GM21825 (cell line): ENCODE measurements around the gene LRRC8E.
"Not testable (repeated sequence)": the region's sequence is repeated elsewhere in the genome, so short reads cannot be mapped to it uniquely, and the experiment has no call there.

Experiments
- ATAC-seq: cut with Tn5 transposase; IDR thresholded peaks from one replicate; pipeline ENCODE4 v1.9.1; 2021; ENCODE audit warnings: mild to moderate bottlenecking, moderate library complexity; ENCODE audit not compliant: unreplicated experiment

Gene LRRC8E

DNA sequence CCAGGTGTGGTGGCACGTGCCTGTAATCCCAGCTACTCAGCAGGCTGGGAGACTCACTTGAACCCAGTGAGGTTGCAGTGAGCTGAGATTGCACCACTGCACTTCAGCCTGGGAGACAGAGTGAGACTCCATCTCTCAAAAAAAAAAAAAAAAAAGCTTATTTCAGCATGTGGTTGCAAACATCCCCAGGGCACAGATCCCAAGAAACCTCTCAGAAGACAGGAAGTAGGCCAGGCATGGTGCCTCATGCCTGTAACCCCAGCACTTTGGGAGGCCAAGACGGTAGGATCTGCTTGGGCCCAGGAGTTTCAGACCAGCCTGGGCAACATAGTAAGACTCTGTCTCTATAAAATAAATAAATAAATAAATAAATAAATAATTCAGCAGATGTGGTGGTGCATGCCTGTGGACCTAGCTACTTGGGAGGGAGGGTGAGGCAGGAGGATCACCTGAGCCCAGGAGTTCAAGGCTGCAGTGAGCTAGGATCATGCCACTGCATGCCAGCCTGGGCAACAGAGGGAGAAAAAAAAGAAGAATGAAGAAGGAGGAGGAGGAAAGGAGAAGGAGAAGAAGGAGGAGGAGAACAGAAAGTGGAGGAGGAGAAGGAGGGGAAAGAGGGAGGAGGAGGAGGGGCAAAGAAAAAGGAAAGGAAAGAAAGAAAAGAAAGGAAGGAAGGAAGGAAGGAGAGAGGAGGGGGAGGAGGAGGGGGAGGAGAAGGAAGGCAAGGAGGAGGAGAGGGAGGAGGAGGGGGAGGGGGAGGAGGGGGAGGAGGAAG lies 4.3 kb upstream of the LRRC8E start:
- no peak for ATAC-seq

DNA sequence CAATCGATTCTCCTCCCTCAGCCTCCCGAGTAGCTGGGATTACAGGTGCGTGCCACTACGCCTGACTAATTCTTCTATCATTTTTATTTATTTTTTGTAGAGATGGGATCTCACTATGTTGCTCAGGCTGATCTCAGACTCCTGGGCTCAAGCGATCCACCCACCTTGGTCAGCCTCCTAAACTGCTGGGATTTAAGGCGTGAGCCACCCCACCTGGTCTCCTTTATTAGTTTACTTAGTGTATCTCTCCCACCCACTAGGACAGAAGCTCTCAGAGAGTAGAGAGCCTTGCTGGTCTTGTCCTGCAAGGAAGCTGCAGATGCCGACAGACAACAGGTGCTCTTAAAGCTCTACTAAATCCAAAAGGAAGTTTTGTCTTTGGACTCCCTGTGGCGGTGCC lies 2.5 kb upstream of the LRRC8E start:
- no peak for ATAC-seq

DNA sequence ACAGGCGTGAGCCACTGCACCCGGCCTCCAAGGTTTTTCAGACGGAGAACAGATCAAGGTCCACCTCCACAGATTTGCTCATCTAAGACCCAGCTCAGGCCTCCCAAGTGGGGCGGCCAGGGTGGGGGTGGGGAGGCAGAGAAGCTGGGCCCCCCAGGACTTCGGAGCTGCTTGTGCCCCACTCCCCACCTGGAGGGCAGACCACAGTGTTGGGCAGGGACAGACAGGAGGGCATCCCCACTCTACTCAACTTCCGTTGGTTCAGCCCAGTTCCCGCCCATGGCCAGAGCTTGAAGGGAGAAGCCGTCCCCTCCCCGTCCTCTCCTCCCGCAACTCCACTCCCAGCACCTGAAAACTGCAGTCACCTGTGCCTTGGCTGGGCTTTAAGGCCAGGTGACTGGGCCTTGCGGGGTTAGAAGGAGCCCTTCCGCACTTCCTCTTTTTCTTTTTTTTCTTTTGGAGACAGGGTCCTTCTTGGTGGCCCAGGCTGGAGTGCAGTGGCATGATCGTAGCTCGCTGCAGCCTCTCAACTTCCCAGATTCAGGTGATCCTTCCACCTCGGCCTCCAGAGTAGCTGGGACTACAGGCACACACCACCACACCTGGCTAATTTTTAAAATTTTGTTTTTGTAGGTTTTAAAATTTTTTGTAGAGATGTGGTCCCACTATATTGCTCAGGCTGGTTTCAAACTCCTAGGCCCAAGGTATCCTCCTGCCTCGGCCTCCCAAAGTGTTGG lies 734 bp upstream of the LRRC8E start:
- no peak for ATAC-seq

GRCh38 chr19:7888826-7889217 lies 512 bp downstream of the LRRC8E start:
- no peak for ATAC-seq

GRCh38 chr19:7893362-7894101 lies 5.2 kb downstream of the LRRC8E start:
- ATAC-seq: not testable (repeated sequence)

DNA sequence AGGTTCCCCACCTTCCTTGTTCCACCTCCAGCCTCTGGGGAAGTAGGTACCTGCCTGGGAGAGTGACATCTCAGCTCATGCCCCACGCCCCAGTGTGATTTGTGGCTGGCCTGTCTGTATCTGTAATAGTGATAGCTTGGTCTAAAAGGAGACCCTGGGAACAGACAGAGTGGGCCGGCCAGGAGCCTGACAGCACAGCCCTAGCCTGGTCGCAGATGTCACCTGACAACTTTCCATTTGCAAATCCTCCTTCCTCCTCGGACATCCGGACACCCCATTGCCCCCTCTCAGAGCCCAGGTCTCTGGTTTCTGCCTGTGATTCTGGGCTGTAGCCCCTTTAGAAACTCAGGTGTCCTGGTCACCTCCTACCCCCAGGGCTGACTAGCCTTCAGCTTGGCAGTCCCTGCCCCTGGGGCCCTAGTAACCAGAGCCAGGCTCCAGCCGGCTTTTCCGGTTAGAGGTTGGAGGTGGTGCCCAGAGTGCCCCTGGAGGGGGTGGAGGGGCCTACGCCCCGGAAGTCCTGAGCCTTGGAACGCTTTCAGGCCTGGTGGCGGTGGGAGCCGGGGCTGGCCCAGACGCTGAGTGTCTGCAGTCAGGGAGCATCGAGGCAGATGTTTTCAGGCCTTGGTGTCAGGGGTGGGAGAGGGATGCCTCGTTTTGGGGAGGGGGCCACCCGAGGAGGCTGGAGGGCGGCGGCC lies 6.5 kb downstream of the LRRC8E start:
- no peak for ATAC-seq

DNA sequence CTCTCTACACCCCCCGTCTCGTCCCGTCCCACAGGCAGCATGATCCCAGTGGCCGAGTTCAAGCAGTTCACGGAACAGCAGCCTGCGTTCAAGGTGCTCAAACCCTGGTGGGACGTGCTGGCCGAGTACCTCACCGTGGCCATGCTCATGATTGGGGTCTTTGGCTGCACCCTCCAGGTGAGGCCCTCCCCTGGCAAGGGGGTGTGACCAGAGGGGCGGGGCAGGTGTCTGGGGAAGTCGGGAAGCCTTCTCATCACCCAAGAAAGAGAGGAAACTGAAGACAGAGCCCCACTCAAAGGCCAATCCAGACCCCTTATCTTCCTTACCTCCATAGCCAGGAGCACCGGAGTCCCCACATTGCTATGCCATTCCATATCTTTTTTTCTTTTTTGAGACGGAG lies 7.3 kb downstream of the LRRC8E start:
- no peak for ATAC-seq

DNA sequence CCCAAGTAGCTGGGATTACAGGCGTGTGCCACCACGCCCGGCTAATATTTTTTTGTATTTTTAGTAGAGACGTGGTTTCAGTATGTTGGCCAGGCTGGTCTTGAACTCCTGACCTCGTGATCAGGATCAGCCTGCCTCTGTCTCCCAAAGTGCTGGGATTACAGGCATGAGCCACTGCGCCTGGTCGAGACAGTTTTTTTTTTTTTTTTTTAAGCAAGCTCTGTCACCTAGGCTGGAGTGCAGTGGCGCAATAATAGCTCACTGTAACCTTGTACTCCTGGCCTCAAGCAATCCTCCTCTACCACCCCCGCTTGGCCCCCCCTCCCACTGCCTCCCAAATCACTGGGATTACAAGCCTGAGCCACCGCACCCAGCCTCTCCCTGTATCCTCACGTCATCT lies 9.0 kb downstream of the LRRC8E start:
- ATAC-seq: no peak

DNA sequence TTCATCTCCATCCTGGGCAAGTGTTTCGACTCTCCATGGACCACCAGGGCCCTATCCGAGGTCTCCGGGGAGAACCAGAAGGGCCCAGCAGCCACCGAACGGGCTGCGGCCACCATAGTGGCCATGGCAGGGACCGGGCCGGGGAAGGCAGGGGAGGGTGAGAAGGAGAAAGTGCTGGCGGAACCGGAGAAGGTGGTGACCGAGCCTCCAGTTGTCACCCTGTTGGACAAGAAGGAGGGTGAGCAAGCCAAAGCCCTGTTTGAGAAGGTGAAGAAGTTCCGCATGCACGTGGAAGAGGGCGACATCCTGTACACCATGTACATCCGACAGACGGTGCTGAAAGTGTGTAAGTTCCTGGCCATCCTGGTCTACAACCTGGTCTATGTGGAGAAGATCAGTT lies 10.7 kb downstream of the LRRC8E start:
- no peak for ATAC-seq

GRCh38 chr19:7899751-7900378 lies 11.6 kb downstream of the LRRC8E start:
- ATAC-seq: no peak

- no peak for ATAC-seq
These were observed 12.1 kb downstream of the LRRC8E start for GRCh38 chr19:7900401-7900870.

DNA sequence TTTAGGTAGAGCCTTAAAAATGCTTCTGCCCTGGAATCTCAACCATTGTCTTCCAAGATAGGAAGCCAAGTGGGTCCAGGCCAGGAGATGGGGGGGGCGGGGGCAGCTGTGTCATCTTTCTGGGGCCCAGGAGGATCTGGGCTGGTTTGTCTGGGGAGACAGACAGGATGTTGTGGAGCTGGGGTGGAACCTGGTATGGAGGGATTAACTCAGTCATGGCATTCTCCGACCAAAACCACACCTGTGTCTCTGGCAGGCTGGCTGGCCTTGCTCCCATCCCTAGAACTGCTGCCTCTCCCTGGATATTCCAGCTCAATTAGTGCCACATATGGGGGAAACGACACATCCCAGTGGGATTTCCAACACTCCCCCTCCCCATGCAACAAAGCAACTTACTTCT lies 12.6 kb downstream of the LRRC8E start:
- no peak for ATAC-seq

DNA sequence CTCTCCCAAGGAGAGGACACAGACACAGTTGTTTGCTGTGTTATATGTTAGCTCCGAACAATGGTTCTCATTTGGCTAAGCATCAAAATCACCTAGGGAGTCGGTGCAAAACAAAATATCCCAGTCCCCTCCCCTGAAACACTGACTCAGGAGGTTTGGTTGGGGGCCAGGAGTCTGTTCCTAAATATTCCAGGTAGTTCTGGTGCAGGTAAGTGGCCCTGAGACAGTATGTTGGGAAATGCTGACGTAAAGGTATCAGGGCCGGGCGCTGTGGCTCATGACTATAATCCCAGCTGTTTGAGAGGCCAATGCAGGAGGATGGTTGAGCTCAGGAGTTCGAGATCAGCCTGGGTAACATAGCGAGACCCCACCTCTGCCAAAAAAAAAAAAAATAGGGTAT lies 13.0 kb downstream of the LRRC8E start:
- no peak for ATAC-seq

- no peak for ATAC-seq
These were observed 14.5 kb downstream of the LRRC8E start for GRCh38 chr19:7902796-7903243.

- peak; percentile 74 for ATAC-seq
These were observed 15.1 kb downstream of the LRRC8E start, which contains the start of gene MAP2K7 for GRCh38 chr19:7903244-7904073. MAP2K7 (plus strand) TSS chr19:7903877; CDS start chr19:7903945, 68 bp downstream.

GRCh38 chr19:7904074-7905020 lies 16.0 kb downstream of the LRRC8E start:
- peak; percentile 26 for ATAC-seq

DNA sequence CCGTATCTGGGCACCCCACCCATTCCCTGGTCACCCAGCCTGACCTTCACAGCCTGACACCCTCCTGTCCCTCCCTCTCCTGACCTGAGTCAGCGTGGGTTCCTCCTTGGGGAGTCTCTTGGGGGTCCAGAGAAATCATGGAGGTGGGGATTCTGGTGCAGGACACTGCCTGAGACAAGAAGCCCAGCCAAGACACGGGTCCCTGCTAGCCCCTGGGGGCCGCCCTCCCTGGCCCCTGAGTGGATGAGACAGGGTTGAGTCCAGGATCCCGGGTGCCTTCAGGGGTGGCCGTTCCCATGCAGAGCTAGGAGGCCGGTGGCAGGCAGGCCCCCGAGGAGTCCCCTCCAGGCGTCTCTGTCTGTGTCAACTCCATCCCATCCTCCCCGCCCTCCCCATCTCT lies 17.0 kb downstream of the LRRC8E start:
- ATAC-seq: no peak

DNA sequence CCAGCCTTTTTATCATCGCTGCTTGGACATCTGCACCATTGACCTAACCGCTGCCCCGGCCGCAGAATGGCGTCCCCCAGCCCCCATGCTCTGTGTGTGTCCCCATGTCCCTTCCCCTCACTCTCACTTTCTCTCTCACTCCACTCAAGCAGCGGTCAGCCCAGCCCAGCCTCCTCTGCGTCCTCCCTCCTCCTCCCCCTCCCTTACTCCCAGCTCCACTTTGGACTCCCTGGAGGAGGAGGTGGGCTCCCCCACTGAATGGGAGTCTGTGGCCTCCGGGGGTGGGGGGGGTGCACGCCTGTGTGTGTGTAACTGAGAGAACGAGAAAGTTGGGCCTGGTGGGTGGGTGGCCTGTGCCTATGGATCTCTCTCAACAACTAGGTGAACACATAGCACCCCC lies 17.5 kb downstream of the LRRC8E start:
- no peak for ATAC-seq
